ENCODE measurements around the gene ZNF646.

- TF ChIP-seq CTCF (IDR thresholded peaks at IDR 0.05; ENCODE audit: poor library complexity, severe bottlenecking) = no peak
- no peak for TF ChIP-seq TAF1 (IDR thresholded peaks at IDR 0.05; ENCODE audit: low read depth)
- no peak for TF ChIP-seq POLR2AphosphoS5 (IDR thresholded peaks at IDR 0.05)
- no peak for TF ChIP-seq SMC3 (conservative IDR thresholded peaks at IDR 0.05; ENCODE audit: poor library complexity)
- no peak for TF ChIP-seq EP300 (conservative IDR thresholded peaks at IDR 0.05; ENCODE audit: poor library complexity, severe bottlenecking)
- no peak for TF ChIP-seq EZH2 (IDR thresholded peaks at IDR 0.05; ENCODE audit: borderline replicate concordance, insufficient read depth, low read length, poor library complexity, severe bottlenecking)
These were observed 35.4 kb downstream of the ZNF646 start for GRCh38 chr16:31109622-31110021.
